ENCODE data around the gene RAB43.

Gene RAB43

GRCh38 chr3:129144786-129145185 is 23.2 kb upstream of the RAB43 start:
- TF ChIP-seq CTCF (IDR thresholded peaks at IDR 0.05) = no peak

GRCh38 chr3:129139911-129140310 is 18.3 kb upstream of the RAB43 start:
- TF ChIP-seq CTCF (IDR thresholded peaks at IDR 0.05) = no peak

GRCh38 chr3:129132097-129132866 is 10.7 kb upstream of the RAB43 start:
- no peak for TF ChIP-seq CTCF (IDR thresholded peaks at IDR 0.05)

- no peak for TF ChIP-seq CTCF (IDR thresholded peaks at IDR 0.05)
Measured at GRCh38 chr3:129131465-129132088, 10.0 kb upstream of the RAB43 start.

- TF ChIP-seq CTCF (IDR thresholded peaks at IDR 0.05) = no peak
Measured at GRCh38 chr3:129130291-129130813, 8.7 kb upstream of the RAB43 start.

GRCh38 chr3:129128357-129129155 is 7.0 kb upstream of the RAB43 start:
- TF ChIP-seq CTCF (IDR thresholded peaks at IDR 0.05) = no peak

GRCh38 chr3:129126726-129127280 is 5.2 kb upstream of the RAB43 start:
- TF ChIP-seq CTCF (IDR thresholded peaks at IDR 0.05) = no peak

All from LNCAP (cell line).